GM13976 (cell line): ENCODE data around the gene ZNF25.
A peak's percentile ranks its signal among the peaks of the same experiment; 100 is the strongest.
"Not testable (repeated sequence)": the region's sequence is repeated elsewhere in the genome, so short reads cannot be mapped to it uniquely, and the experiment has no call there.

Experiments used
- DNase-seq: peaks from one replicate; pipeline ENCODE4 v3.0.0; 2012; ENCODE audit warnings: low spot score
- CTCF ChIP-seq: IDR thresholded peaks from 2 replicates; pipeline ENCODE4 v1.5.1; 2012; ENCODE audit warnings: borderline replicate concordance, mild to moderate bottlenecking; ENCODE audit not compliant: insufficient read depth; ENCODE audit errors: extremely low read depth, missing control alignments, control extremely low read depth
- in situ Hi-C: fragments of 300-500 bp; cut with MboI; formaldehyde crosslinking; loops from one replicate; pipeline ENCODE4 v1.12.0; 2022; ENCODE audit warnings: low sequenced_read_pairs, mixed read lengths, inconsistent platforms; ENCODE audit not compliant: unreplicated experiment

ZNF25 gene

DNA sequence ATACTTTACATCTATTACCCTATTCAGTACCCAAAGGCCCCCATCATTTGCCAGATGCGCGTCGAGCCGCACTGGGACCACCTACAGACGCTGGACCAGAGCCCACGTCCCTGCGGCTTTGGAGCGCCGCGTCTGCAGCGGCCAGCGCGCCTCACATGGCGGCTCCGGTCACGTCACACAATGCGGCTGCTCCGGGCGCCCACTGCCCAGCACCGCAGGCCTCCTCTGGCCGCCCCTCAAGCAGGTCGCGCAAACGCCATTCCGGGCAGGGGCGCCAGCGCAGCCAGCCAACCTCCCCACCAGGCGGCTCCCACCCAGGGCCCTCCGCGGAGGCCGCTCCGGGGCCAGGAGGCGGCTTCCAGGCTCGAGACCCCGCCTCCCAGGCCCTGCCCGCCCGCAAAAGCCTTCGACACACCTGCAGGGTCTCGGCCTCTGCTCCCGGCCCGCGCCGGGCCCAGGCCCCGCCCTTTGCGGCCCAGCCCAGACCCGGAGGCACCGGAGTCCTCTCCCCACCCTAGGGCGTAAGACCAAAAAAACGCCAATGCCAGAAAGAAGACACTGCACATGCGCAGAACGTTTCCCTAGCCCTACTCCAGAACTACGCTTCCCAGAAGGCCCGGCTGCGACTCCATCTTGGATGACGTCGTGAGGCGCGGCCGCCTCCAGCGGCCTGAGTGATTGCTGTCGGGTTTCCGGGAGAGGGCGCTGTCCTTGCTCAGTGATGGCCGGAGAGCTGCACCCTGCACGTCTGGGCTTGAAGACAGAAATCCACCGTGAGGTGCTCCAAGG lies at the start of gene ZNF25:
TSS of gene ZNF25 (minus strand) at position 557 of the 789 bp plus-strand sequence. CDS start 4,925 bp downstream, outside the sequence.
- peak; percentile 97 for DNase-seq
- in situ Hi-C loops: no loop called here
- TF ChIP-seq CTCF: peak; percentile 96

- in situ Hi-C loops: no loop called here
- peak; percentile 8 for DNase-seq
- no peak for TF ChIP-seq CTCF
Measured at GRCh38 chr10:38025283-38025682, 48.8 kb upstream of the ZNF25 start.

- in situ Hi-C loops, DNase-seq: not testable (repeated sequence)
Measured at GRCh38 chr10:38019124-38019523, 42.7 kb upstream of the ZNF25 start.

- DNase-seq: no peak
- TF ChIP-seq CTCF: no peak
- in situ Hi-C loops: no loop called here
Measured at GRCh38 chr10:38016354-38016753, 39.9 kb upstream of the ZNF25 start.

- DNase-seq: peak; percentile 86
- no peak for TF ChIP-seq CTCF
- in situ Hi-C loops: no loop called here
Measured at GRCh38 chr10:38010119-38010903, 33.9 kb upstream of the ZNF25 start, which contains the start of gene ZNF33A. ZNF33A (plus strand) TSS chr10:38010675; CDS start chr10:38012342, 1,667 bp downstream.

GRCh38 chr10:38007991-38008390 lies 31.5 kb upstream of the ZNF25 start:
- DNase-seq: no peak
- TF ChIP-seq CTCF: no peak
- in situ Hi-C loops: no loop called here

- in situ Hi-C loops: no loop called here
- no peak for DNase-seq
- TF ChIP-seq CTCF: no peak
Measured at GRCh38 chr10:38007551-38007950, 31.1 kb upstream of the ZNF25 start.
